Mucosa of stomach (tissue), 1 donor: ENCODE measurements around the gene IRF4.

Experiments
- H3K27me3 ChIP-seq: one replicate; pipeline ENCODE4 v1.7.0; 2013; ENCODE audit warnings: mild to moderate bottlenecking, low read length; ENCODE audit not compliant: control insufficient read depth, insufficient read depth
- H3K36me3 ChIP-seq: one replicate; pipeline ENCODE4 v1.7.0; 2013; ENCODE audit warnings: low read length; ENCODE audit not compliant: control insufficient read depth, insufficient read depth
- H3K4me1 ChIP-seq: one replicate; pipeline ENCODE4 v1.7.0; 2013; ENCODE audit warnings: mild to moderate bottlenecking, low read length; ENCODE audit not compliant: control insufficient read depth, insufficient read depth
- H3K4me3 ChIP-seq: one replicate; pipeline ENCODE4 v1.7.0; 2013; ENCODE audit warnings: low read length
- H3K9ac ChIP-seq: one replicate; pipeline ENCODE4 v1.7.0; 2013; ENCODE audit warnings: mild to moderate bottlenecking, low read length, moderate library complexity
- H3K9me3 ChIP-seq: one replicate; pipeline ENCODE4 v1.7.0; 2013; ENCODE audit warnings: mild to moderate bottlenecking, low read length, moderate library complexity; ENCODE audit not compliant: control insufficient read depth
- donor health status: Pancreatic carcinoma.

IRF4 gene

DNA sequence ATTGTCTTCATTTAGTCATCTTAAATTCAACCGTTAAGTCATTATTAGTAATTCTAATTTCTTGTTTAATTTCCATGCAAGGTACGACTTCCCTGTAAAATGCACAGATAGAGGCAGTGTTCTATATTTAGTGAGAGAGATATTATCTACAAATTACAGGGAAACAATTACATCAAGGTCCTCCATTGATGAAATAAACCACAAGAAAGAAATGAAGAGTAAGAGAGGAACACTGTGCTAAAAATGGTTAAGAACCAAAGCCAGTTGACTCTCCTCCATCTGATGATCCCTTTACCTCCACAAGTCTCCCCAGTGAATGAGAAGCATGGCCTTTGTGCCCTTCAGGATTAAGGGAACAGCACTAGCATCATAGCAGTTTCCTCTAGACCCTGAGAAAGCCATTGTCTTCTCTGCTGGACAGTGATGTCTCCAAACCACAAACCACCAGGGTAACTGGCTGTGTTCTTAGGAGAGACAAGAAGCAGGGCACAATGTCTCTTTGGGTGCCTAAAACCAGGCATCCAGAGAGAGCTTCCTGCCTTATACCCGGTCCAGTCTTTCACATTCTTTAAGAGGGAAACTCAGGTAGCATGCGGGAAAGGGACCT lies 38.1 kb downstream of the IRF4 start:
- Histone ChIP-seq H3K36me3 (no peaks in the 10 kb centered on the region), H3K9me3 (no peaks in the 10 kb centered on the region), H3K4me1 (no peaks in the 10 kb centered on the region), H3K27me3 (no peaks in the 10 kb centered on the region), H3K4me3 (no peak overlapping the region), H3K9ac (no peak overlapping the region)

DNA sequence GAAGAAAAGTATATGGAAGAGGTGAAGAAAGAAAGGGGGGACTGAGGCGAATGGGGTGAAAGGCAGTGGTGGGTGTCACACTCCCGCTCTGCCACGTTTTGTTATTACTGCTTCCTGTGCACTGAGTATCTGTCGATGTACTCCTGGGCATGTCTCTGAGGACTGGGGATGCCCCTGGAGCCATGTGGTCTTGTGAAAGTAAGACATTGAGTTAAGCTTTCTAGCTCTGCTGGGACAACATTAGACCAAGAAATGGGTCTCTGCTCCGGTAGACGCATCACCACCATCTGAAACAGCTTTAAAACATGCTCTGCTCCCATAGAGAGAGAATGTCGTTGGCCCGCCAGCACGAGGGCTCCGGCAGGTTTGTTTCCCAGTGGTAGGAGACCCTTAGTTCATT lies 40.0 kb downstream of the IRF4 start:
- no peaks in the 10 kb centered on the region for H3K9me3 ChIP-seq
- H3K4me3 ChIP-seq = no peak overlapping the region
- no peak overlapping the region for H3K9ac ChIP-seq
- H3K36me3 ChIP-seq = no peaks in the 10 kb centered on the region
- no peaks in the 10 kb centered on the region for H3K27me3 ChIP-seq
- H3K4me1 ChIP-seq = no peaks in the 10 kb centered on the region

DNA sequence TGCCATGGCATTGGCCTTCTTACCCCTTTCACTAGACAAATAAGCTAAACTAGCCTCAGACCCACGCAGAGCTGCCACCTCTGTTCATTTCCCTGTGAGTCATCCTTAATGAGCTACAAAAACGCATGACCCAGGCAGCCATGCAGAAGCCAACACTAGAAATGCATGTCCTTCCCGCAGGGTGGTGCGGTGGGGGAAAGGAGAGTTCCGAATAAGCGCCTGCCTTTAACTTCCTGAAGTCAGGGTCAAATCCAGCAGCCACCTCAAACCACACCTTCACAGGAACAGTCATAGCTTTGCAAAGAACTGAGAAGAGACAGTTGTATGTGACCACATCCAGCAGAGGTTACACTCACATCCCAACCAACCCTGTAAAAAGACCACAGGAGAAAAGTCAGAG lies 40.4 kb downstream of the IRF4 start:
- Histone ChIP-seq H3K4me1 (no peaks in the 10 kb centered on the region), H3K4me3 (no peak overlapping the region), H3K27me3 (no peaks in the 10 kb centered on the region), H3K36me3 (no peaks in the 10 kb centered on the region), H3K9ac (no peak overlapping the region), H3K9me3 (no peaks in the 10 kb centered on the region)

DNA sequence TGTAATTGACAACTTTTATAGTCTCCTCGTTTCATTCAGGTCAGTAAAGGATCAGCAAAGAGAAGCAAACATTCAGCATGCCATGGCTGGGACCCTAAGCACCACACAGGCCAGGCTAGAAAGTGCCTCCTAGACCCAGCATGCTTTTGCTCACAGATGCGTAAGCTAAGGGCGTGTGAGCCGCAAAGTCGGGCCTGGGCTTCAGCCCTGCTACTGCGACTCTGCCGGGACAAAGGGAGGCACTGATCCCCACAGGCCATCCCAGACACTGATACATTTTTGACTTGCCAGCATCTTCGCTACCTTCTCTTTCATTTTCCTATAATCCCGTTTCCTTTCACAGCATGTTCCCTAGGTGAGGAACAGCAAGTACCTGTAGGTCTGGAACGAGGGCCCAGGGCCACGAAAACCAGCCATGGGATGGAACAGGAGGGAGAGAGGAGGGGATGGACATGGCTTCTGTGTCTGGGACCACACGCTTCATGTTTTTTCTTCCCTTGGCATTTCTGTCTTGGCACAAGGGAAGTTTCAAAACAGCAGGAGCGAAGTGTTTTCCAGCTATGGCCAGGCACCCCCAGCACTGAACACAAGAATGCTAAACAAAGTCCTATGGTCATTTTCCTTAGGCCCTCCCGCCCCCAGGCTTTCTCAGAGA lies 42.6 kb downstream of the IRF4 start:
- Histone ChIP-seq H3K4me1 (no peaks in the 10 kb centered on the region), H3K9ac (no peak overlapping the region), H3K9me3 (no peaks in the 10 kb centered on the region), H3K4me3 (no peak overlapping the region), H3K36me3 (no peaks in the 10 kb centered on the region), H3K27me3 (no peaks in the 10 kb centered on the region)

DNA sequence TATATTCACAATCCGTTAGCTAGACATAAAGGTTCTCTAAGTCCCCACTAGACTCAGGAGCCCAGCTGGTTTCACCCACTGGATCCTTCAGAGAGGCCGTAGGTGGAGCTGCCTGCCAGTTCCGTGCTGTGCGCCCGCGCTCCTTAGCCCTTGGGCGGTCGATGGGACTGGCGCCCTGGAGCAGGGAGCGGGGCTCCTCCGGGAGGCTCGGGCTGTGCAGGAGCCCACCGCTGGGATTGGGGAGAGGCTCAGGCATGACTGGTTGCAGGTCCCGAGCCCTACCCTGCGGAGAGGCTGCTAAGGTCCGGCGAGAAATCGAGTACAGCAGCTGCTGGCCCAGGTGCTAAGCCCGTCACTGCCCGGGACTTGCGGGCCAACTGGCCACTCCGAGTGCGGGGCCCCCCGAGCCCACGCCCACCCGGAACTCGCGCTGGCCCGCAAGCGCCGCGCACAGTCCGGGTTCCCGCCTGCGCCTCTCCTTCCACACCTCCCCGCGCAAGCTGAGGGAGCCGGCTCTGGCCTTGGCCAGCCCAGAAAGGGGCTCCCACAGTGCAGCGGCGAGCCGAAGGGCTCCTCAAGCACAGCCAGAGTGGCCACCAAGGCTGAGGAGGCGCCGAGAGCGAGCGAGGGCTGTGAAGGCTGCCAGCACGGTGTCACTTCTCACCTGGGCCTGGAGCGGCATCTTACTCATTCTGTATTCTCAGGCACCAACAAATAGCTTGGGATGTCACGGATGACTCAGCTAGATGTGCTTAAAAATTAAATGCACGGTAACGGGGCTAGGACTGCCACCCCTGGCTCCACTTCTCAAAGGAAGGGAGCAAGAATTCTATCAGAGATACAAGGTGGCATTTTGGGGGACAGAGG lies 44.1 kb downstream of the IRF4 start:
- H3K4me3 ChIP-seq = no peak overlapping the region
- no peaks in the 10 kb centered on the region for H3K4me1 ChIP-seq
- peaks cover 3% of the 10 kb centered on the region for H3K27me3 ChIP-seq
- H3K36me3 ChIP-seq = no peaks in the 10 kb centered on the region
- H3K9me3 ChIP-seq = no peaks in the 10 kb centered on the region
- H3K9ac ChIP-seq = no peak overlapping the region

DNA sequence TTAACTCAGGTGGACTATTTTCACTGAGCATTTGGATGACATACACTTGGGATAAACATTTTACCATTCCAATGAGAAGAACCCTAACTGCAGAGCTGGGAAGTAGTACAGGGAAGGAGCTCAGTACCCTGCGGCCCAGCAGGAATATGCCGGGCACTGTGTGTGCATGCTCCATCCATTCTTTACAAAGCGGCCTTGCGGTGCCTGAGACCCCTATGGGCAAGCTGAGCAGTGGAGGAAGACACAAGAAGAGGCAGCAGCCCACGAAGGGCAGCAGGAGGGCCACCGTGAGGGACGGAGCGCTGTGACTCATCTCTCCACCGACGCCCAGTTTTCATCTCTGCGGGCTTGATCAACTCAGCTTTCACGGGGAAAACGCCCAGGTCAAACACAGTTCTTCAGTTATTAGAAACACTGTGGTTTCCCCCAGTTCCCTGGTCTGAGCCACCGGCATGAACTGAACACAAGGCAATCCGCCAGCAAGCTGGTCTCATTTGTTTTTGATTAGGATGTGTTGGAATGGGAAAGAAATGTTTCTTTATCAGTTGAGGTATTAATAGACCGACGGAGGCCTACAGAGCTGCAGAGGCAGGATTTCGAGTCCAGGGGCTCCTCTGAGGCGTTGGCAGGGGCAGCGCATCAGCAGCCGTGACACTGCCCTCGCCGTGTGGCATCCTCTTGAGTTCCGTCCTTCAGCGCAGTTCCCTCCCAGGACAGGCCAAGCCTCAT lies 44.9 kb downstream of the IRF4 start:
- Histone ChIP-seq H3K27me3 (peaks cover 3% of the 10 kb centered on the region), H3K4me3 (no peak overlapping the region), H3K9ac (no peak overlapping the region), H3K36me3 (no peaks in the 10 kb centered on the region), H3K9me3 (no peaks in the 10 kb centered on the region), H3K4me1 (no peaks in the 10 kb centered on the region)

DNA sequence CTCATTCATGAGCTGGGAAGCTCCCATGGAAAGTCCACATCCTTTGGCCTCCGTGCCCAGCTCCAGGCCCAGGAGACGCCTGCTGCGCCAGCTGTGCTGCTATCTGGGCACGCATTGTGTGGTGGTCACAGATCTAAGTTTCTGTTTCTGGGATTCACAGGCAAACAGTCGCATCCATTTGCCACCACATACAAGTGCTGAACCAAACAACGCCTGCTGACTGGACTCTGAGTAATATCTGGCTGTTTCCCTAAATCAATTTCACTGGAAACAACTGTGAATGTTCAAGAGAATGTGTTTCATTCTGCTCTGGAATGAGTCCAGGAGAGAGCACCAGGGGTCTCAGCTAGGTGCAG lies 45.5 kb downstream of the IRF4 start:
- no peaks in the 10 kb centered on the region for H3K4me1 ChIP-seq
- no peaks in the 10 kb centered on the region for H3K9me3 ChIP-seq
- peaks cover 3% of the 10 kb centered on the region for H3K27me3 ChIP-seq
- H3K36me3 ChIP-seq = no peaks in the 10 kb centered on the region
- H3K4me3 ChIP-seq = no peak overlapping the region
- H3K9ac ChIP-seq = no peak overlapping the region

DNA sequence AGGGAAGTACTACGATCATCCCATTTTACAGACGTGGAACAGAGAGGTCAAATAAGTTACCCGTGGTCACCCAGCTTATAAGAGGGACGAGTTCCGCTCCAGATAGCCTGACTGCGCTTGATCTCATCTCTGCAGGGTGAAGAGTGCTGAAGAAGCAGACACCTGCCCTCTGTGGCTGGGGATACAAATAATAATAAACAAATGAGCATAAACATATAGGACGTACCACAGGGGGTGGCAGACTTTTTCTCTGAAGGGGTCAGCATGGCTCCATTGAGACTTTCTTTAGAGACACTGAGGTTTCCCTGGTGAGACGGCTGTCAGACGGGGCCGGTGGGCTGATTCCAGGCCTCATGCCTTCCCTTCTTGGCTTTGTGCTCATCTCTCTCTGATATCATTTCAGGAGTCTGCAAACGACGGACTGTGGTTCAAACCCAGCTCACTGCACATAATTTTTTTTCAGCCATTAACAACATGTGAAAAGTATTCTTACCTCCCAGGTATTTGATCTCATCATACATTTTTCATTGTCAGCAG lies 47.1 kb downstream of the IRF4 start:
- Histone ChIP-seq H3K4me1 (no peaks in the 10 kb centered on the region), H3K9me3 (no peaks in the 10 kb centered on the region), H3K9ac (no peak overlapping the region), H3K27me3 (peaks cover 3% of the 10 kb centered on the region), H3K36me3 (no peaks in the 10 kb centered on the region), H3K4me3 (no peak overlapping the region)

DNA sequence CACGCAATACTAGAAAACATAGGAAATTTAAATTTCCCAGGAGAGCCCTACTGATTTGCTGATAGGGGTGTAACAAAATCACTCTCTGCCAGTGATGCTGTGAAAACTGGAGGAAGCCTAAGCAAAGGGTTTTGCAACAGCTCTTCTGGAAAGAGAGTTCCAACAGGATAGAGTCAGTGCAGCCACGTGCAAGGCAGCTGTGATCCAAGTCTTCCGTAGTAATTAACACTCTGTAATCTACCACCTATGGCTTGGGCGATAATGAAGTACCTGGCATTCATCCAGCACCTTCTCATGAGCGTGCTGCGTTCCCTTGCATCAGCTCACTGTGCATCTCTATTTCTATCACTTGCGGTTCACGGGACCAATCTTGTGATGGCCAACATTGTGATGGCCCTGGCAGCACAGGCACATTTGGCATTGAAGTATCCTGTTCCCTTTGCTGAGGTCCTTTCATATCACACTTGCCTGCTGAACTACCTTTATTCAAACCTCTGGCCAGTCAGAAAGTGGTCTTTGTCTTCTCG lies 48.2 kb downstream of the IRF4 start:
- Histone ChIP-seq H3K4me3 (no peak overlapping the region), H3K9ac (no peak overlapping the region), H3K36me3 (no peaks in the 10 kb centered on the region), H3K4me1 (no peaks in the 10 kb centered on the region), H3K9me3 (no peaks in the 10 kb centered on the region), H3K27me3 (peaks cover 6% of the 10 kb centered on the region)

DNA sequence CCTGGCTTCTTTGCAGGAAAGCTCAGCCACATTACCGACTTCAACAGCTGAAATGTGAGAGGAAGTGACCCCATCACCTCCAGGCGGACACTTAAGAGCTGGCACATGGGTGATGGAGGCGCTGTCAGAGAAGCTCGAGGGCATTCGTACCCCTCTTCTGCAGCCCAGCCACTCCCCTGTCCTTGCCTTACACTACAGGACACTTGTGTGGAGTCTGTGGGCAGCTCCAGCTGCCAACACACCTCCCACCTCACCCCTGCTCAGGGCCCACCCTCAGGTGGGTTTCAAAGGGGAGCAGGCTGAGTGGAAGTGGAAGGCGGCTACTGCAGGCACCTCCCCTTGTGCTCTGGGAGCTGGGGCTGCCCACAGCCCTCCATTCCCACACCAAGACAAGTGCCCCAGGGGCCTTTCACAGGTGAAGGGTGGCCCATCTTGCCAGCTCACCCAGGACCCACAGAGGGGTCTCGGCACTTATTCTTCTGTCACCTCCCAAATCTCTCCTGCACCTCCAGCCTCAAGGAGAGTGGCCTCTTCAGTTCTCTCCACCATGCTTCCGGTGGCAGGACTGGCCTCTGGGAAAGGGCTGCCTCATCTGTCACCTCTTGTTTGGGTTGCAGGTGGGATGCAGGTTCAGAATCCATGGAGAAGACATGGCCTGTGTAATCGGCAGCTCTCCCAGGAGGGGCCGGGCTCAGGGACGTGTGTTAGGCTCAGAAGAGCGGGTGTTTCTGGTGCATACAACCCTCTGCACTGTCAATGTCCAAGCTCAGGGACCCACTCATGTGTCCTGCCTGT lies 49.8 kb downstream of the IRF4 start:
- H3K27me3 ChIP-seq = peaks cover 6% of the 10 kb centered on the region

DNA sequence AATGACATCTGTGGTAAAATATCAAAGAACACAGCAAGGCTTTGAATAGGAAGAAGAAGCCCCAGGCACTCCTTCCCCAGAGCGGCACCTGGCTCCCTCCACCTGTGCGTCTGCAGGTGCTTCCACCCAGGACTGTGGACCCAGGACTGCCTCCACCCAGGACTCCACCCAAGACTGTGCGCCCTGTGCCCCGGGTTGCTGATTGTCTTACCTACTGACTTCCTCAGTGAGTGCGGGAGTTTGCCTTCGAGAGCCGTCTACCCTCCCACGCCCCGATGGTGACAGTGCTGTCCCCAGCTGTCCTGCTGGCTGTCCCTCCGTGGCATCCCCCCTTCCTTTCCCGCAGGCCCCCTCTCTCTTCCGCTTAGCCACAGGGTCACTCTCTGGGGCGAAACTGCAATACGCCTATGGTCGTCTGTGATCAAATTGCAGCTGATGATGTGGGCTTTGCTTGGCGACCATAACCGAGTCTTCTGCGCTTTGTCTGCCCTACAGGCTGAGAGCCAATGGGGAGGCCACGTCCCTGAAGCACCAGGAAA lies 52.1 kb downstream of the IRF4 start:
- peaks cover 6% of the 10 kb centered on the region for H3K27me3 ChIP-seq
- no peak overlapping the region for H3K4me3 ChIP-seq
- H3K9me3 ChIP-seq = no peaks in the 10 kb centered on the region
- no peaks in the 10 kb centered on the region for H3K4me1 ChIP-seq
- H3K9ac ChIP-seq = no peak overlapping the region
- no peaks in the 10 kb centered on the region for H3K36me3 ChIP-seq

More for the DNA sequence above, 49.8 kb downstream of the IRF4 start:
- Histone ChIP-seq H3K4me3 (no peak overlapping the region), H3K9ac (no peak overlapping the region), H3K9me3 (no peaks in the 10 kb centered on the region), H3K36me3 (no peaks in the 10 kb centered on the region), H3K4me1 (no peaks in the 10 kb centered on the region)
